ENCODE data around the gene HHAT.

Gene HHAT

GRCh38 chr1:210691039-210691610, 362.4 kb downstream of the HHAT start:
- no peak for DNase-seq

- no peak for DNase-seq
Measured at GRCh38 chr1:210692796-210693195, 364.1 kb downstream of the HHAT start.

GRCh38 chr1:210695026-210695425, 366.3 kb downstream of the HHAT start:
- DNase-seq, result no peak

- DNase-seq, result no peak
Measured at GRCh38 chr1:210696709-210697108, 368.0 kb downstream of the HHAT start.

GRCh38 chr1:210697185-210697584, 368.5 kb downstream of the HHAT start:
- DNase-seq, result no peak

- DNase-seq, result no peak
Measured at GRCh38 chr1:210698661-210699060, 370.0 kb downstream of the HHAT start.

GRCh38 chr1:210700083-210700482, 371.4 kb downstream of the HHAT start:
- no peak for DNase-seq

GRCh38 chr1:210700511-210700910, 371.8 kb downstream of the HHAT start:
- no peak for DNase-seq

GRCh38 chr1:210702506-210702905, 373.8 kb downstream of the HHAT start:
- no peak for DNase-seq

GRCh38 chr1:210703593-210703992, 374.9 kb downstream of the HHAT start:
- no peak for DNase-seq

GRCh38 chr1:210705086-210705485, 376.4 kb downstream of the HHAT start:
- no peak for DNase-seq

- peak; percentile 41 to 70 for DNase-seq
Measured at GRCh38 chr1:210706246-210706645, 377.5 kb downstream of the HHAT start.

GRCh38 chr1:210707300-210708240, 378.9 kb downstream of the HHAT start:
- DNase-seq, result peak in 1 of 2 experiments; percentile 3

GRCh38 chr1:210709701-210710100, 381.0 kb downstream of the HHAT start:
- no peak for DNase-seq

GRCh38 chr1:210711825-210712612, 383.3 kb downstream of the HHAT start:
- peak in 1 of 2 experiments; percentile 10 for DNase-seq

GRCh38 chr1:210715072-210715471, 386.4 kb downstream of the HHAT start:
- no peak for DNase-seq

GRCh38 chr1:210722410-210723081, 393.8 kb downstream of the HHAT start:
- DNase-seq, result no peak

GRCh38 chr1:210723646-210724045, 394.9 kb downstream of the HHAT start:
- DNase-seq, result no peak

GRCh38 chr1:210724768-210725167, 396.1 kb downstream of the HHAT start:
- no peak for DNase-seq
